Astrocyte (in vitro differentiated cells and primary cell): ENCODE results near the gene BFSP2. TPM values are rescaled to one million over a fixed set of nuclear protein-coding genes. Genes with fewer than 3 reads are reported as not detected.

Source experiments
- DNase-seq: peaks from one replicate; pipeline ENCODE4 v3.0.0-alpha.2; 2010; ENCODE audit warnings: low read depth
- FAIRE-seq: peaks from 2 replicates; lab custom pipeline; 2011; peaks lifted over from hg19 to GRCh38; lab: Jason Lieb, UNC
- H2AFZ ChIP-seq: 2 replicates; pipeline ENCODE4 v1.6.0; 2012; ENCODE audit warnings: low read depth, low read length, inconsistent platforms
- H3K27ac ChIP-seq: 2 replicates; pipeline ENCODE4 v1.5.1; 2011; ENCODE audit warnings: low read depth, low read length, inconsistent platforms
- H3K27me3 ChIP-seq: 2 replicates; pipeline ENCODE4 v1.6.0; 2011; ENCODE audit warnings: low read length, inconsistent platforms; ENCODE audit not compliant: insufficient read depth
- H3K36me3 ChIP-seq: 2 replicates; pipeline ENCODE4 v1.5.1; 2011; ENCODE audit warnings: low read length, inconsistent platforms; ENCODE audit not compliant: insufficient read depth
- H3K4me1 ChIP-seq: 2 replicates; pipeline ENCODE4 v1.5.1; 2011; ENCODE audit warnings: low read length, inconsistent platforms; ENCODE audit not compliant: insufficient read depth
- H3K4me2 ChIP-seq: 2 replicates; pipeline ENCODE4 v1.6.0; 2012; ENCODE audit warnings: low read length, inconsistent platforms
- H3K4me3 ChIP-seq: 2 replicates; pipeline ENCODE4 v1.5.1; 2011; ENCODE audit warnings: low read depth, mild to moderate bottlenecking, low read length, inconsistent platforms; ENCODE audit not compliant: insufficient read depth
- H3K79me2 ChIP-seq: 2 replicates; pipeline ENCODE4 v1.6.0; 2012; ENCODE audit warnings: mild to moderate bottlenecking, low read length, inconsistent platforms; ENCODE audit not compliant: insufficient read depth
- H3K9ac ChIP-seq: 2 replicates; pipeline ENCODE4 v1.6.0; 2012; ENCODE audit warnings: mild to moderate bottlenecking, low read length, inconsistent platforms
- H3K9me3 ChIP-seq: 2 replicates; pipeline ENCODE4 v1.5.1; 2012; ENCODE audit warnings: low read depth, mild to moderate bottlenecking, low read length, inconsistent platforms; ENCODE audit not compliant: insufficient read depth
- H4K20me1 ChIP-seq: 2 replicates; pipeline ENCODE4 v1.6.0; 2012; ENCODE audit warnings: low read length, inconsistent platforms; ENCODE audit not compliant: insufficient read depth
- H3K27ac Mint-ChIP-seq: one replicate; pipeline ENCODE4 v1.8.0; 2021; ENCODE audit warnings: mild to moderate bottlenecking, mixed read lengths; ENCODE audit not compliant: unreplicated experiment
- H3K27me3 Mint-ChIP-seq: one replicate; pipeline ENCODE4 v1.8.0; 2021; ENCODE audit warnings: low read depth, mixed read lengths; ENCODE audit not compliant: unreplicated experiment
- H3K36me3 Mint-ChIP-seq: one replicate; pipeline ENCODE4 v1.8.0; 2021; ENCODE audit warnings: low read depth, mixed read lengths; ENCODE audit not compliant: unreplicated experiment
- H3K4me1 Mint-ChIP-seq: one replicate; pipeline ENCODE4 v1.8.0; 2021; ENCODE audit warnings: low read depth, mixed read lengths; ENCODE audit not compliant: unreplicated experiment
- H3K4me3 Mint-ChIP-seq: one replicate; pipeline ENCODE4 v1.8.0; 2021; ENCODE audit warnings: mild to moderate bottlenecking, moderate library complexity, mixed read lengths; ENCODE audit not compliant: unreplicated experiment
- H3K9me3 Mint-ChIP-seq: one replicate; pipeline ENCODE4 v1.8.0; 2021; ENCODE audit warnings: mild to moderate bottlenecking, mixed read lengths; ENCODE audit not compliant: unreplicated experiment
- CTCF ChIP-seq: IDR thresholded peaks from 2 replicates; pipeline ENCODE4 v1.5.1; 2011; ENCODE audit warnings: low read depth, mild to moderate bottlenecking, inconsistent platforms, low read length, moderate library complexity; ENCODE audit not compliant: insufficient read depth
- EZH2 ChIP-seq: IDR thresholded peaks from 2 replicates; pipeline ENCODE4 v1.6.1; 2012; ENCODE audit warnings: mild to moderate bottlenecking, low read length, inconsistent platforms; ENCODE audit not compliant: insufficient read depth
- total RNA-seq: library from RNA; stranded (reverse); gene quantifications from 2 replicates; pipeline ENCODE4 v1.2.1, GENCODE V29; 2021

Gene BFSP2
- total RNA-seq, 1 donor from 2014 or later, result not detected

DNA sequence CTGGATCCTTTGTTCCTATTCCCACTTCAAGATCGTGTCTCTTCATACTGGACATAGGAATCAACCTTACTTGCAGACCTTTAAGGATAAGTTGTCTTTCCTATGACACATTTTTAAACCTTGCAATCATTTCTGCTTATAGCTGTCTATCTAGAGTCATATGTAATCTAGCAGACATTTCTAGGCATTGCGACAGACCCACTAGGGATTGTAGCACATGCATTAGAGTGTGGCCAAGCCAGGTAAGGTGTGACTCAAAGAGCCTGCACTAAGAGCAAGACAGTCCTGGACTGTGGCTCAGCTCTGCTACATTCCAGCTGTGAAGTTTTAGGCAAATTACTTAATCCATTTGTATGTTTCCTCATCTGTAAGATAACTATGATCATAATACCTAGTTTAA, 38.8 kb upstream of the BFSP2 start:
- Mint-ChIP-seq H3K4me3 (no peak overlapping the region), H3K27ac (no peak overlapping the region), H3K4me1 (no peaks in the 10 kb centered on the region), H3K27me3 (no peaks in the 10 kb centered on the region), H3K9me3 (peaks cover 3% of the 10 kb centered on the region), H3K36me3 (no peaks in the 10 kb centered on the region)
- TF ChIP-seq CTCF, result no peak
- no peak for TF ChIP-seq EZH2
- Histone ChIP-seq H3K36me3 (no peaks in the 10 kb centered on the region), H3K4me3 (no peak overlapping the region), H3K9ac (no peak overlapping the region), H3K9me3 (no peaks in the 10 kb centered on the region), H3K27ac (no peak overlapping the region), H2AFZ (no peak overlapping the region), H3K79me2 (no peaks in the 10 kb centered on the region), H3K4me2 (no peak overlapping the region), H3K4me1 (no peaks in the 10 kb centered on the region), H4K20me1 (no peaks in the 10 kb centered on the region), H3K27me3 (no peaks in the 10 kb centered on the region)
- FAIRE-seq, result no peak
- no peak for DNase-seq

GRCh38 chr3:133361435-133361834, 38.4 kb upstream of the BFSP2 start:
- no peaks in the 10 kb centered on the region for H3K36me3 ChIP-seq
- H3K4me2 ChIP-seq, result no peak overlapping the region
- H3K27ac ChIP-seq, result no peak overlapping the region
- TF ChIP-seq CTCF (no peak), EZH2 (no peak)
- H3K4me3 Mint-ChIP-seq, result no peak overlapping the region
- H3K36me3 Mint-ChIP-seq, result no peaks in the 10 kb centered on the region
- H3K4me1 ChIP-seq, result no peaks in the 10 kb centered on the region
- H3K9me3 Mint-ChIP-seq, result peaks cover 2% of the 10 kb centered on the region
- no peaks in the 10 kb centered on the region for H3K27me3 Mint-ChIP-seq
- no peaks in the 10 kb centered on the region for H3K79me2 ChIP-seq
- H3K4me3 ChIP-seq, result no peak overlapping the region
- no peaks in the 10 kb centered on the region for H3K4me1 Mint-ChIP-seq
- no peaks in the 10 kb centered on the region for H4K20me1 ChIP-seq
- H3K27ac Mint-ChIP-seq, result no peak overlapping the region
- no peak overlapping the region for H2AFZ ChIP-seq
- no peaks in the 10 kb centered on the region for H3K9me3 ChIP-seq
- no peak for FAIRE-seq
- no peaks in the 10 kb centered on the region for H3K27me3 ChIP-seq
- no peak overlapping the region for H3K9ac ChIP-seq
- no peak for DNase-seq

DNA sequence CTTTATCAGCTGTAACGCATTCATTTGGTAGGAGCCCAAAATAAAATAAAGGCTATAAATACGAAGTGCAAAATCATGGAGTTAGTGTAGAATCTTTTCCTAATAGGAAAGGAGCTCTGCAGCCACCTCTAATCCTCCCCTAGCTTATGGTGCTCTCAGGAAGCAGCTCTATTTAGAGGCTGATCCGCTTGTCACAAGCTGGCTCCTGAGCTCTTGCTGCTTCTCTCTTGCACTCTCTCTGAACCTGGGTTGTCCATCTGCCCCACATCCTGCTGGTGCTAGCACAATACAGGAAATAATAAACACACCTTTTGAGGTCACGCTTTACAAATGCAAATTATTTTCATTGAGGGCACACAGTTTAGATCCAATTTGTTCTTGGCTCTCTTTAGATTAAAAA, 37.3 kb upstream of the BFSP2 start:
- Histone ChIP-seq H3K36me3 (no peaks in the 10 kb centered on the region), H3K27me3 (no peaks in the 10 kb centered on the region), H3K9me3 (no peaks in the 10 kb centered on the region), H3K9ac (no peak overlapping the region), H4K20me1 (no peaks in the 10 kb centered on the region), H3K4me3 (no peak overlapping the region), H2AFZ (no peak overlapping the region), H3K4me1 (no peaks in the 10 kb centered on the region), H3K79me2 (no peaks in the 10 kb centered on the region), H3K4me2 (no peak overlapping the region), H3K27ac (no peak overlapping the region)
- H3K27me3 Mint-ChIP-seq, result no peaks in the 10 kb centered on the region
- no peaks in the 10 kb centered on the region for H3K9me3 Mint-ChIP-seq
- FAIRE-seq (no peak), DNase-seq (no peak)
- H3K4me1 Mint-ChIP-seq, result no peaks in the 10 kb centered on the region
- no peak overlapping the region for H3K27ac Mint-ChIP-seq
- TF ChIP-seq EZH2, result no peak
- no peak for TF ChIP-seq CTCF
- H3K4me3 Mint-ChIP-seq, result no peak overlapping the region
- no peaks in the 10 kb centered on the region for H3K36me3 Mint-ChIP-seq
